ENCODE measurements around the gene STK33.

DNA sequence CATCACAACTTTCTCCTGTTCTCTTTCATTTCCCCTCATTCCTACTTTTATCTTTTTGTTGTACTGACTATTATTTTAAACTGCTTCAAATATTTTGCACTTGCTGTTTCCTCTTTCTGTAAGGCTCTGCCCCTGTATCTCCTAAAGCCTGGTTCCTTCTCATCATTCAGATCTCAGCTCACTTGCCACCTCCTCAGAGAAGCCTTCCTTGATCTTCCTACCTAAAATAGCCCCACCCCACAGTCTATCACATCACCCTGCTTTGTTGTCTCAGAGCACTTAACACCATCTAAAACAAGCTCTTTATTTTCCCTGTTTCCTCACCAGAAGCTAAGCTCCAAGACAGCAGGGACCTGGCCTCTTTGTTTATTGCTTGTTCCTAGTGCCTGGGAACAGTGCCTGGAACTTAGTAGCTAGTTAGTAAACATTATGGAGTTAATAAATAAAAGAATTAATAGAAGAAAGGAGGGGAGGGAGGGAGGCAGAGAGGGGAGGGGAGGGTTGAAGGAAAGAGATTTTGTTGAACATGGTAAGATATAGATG is 2.5 kb upstream of the STK33 start:
- TF ChIP-seq HNRNPL (IDR thresholded peaks at IDR 0.05; ENCODE audit: low read depth, low read length) (no peak), MAFK (conservative IDR thresholded peaks at IDR 0.05 in 1 of 2, IDR thresholded peaks at IDR 0.05 in 1 of 2; ENCODE audit: low read length in 2 of 2) (no peak), FOSL2 (CRISPR knock-in tag; IDR thresholded peaks at IDR 0.05) (no peak)
